GM21825 (cell line): ENCODE data around the gene CNTF.

Experiments
- ATAC-seq: cut with Tn5 transposase; IDR thresholded peaks from one replicate; pipeline ENCODE4 v1.9.1; 2021; ENCODE audit warnings: mild to moderate bottlenecking, moderate library complexity; ENCODE audit not compliant: unreplicated experiment

CNTF gene

DNA sequence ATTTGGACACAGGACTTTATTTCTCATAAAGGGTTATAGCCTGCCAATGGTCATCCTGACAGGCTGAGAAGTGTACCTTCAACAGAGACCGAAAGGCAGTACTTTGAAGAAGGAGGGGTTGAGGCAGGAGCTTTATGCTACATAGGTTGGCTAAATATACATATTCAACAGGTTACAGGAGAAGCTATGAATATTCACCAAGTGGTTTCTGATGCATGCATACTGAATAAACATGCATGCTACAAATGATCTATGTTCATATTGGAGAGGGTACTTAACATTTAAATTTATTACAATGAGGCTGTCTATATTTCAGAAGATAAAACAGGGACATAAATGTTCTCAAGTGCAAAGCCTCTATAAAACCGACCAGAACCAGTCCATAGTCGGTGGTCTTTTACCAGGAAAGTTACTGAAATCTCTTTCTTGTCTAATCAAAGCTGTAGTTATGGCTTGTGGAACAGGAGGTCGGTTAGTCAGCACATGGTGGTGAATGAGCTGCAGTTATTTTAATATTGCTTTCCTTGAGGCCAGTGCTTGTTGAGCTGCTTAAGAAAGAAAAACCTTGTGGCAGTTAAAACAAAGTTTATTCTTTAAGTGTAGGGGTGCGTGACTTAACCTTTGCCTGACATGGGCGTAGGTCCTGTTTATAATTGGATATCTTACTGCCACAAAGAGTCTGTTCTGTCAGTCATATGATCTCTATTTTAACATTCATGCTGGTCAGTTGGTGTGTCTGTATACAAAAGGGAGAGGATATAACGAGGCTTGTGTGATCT lies 19.5 kb downstream of the CNTF start:
- ATAC-seq = no peak

DNA sequence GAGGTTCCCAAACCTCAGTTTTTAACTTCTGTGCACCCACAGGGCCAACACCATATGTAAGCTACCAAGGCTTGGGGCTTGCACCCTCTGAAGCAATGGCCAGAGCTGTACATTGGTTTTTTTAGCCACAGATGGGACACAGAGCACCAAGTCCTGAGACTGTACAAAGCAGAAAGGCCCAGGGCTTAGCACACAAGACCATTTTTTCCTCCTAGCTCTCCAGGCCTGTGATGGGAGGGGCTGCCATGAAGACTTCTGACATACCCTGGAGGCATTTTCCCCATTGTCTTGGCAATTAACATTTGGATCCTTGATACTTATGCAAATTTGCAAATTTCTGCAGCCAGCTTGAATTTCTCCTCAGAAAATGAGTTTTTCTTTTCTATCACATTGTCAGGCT lies 23.4 kb downstream of the CNTF start:
- no peak for ATAC-seq

DNA sequence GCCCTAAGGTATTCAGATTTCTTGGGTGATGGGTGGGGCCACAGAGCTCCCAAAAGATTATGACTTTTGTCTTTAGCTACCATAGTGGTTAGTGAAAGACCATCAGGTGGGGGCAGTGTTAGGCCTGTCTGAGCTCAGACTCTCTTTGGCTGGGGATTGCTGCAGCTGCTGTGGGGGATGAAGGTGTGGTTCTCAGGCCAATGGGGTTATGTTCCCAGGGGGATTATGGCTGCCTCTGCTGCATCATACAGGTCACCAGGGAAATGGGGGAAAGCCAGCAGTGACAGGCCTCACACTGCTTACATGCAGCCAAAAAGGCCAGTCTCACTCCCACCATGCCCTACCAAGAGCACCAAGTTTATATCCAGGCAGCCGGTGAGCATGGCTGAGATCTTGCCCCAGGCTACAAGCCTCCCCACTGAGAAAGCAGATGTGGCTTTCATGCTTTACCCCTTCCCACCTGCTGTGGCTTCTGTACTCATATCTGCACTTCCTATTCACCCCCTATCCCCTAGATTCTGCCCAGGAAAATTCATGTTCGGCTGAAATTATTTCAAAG lies 24.8 kb downstream of the CNTF start:
- ATAC-seq = peak; percentile 89

DNA sequence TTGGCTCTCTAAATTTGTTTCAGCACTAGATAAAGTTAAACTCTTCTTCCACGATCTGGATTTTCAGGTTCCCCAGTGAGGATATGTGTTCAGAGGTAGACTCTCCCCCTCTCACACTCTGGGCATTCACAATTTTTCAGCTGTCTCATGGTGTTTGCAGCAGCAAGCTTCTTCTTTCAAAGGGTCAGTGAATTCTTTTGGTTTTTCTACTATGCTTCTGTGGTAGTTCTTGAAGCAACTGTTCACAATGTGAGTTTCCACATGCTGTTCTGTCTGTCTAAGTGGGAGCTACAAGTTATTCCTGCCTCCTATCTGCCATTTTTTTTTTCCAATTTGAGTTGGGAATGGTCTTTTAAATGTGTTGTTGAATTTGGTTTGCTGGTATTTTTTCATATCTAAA lies 25.4 kb downstream of the CNTF start:
- peak; percentile 8 for ATAC-seq

DNA sequence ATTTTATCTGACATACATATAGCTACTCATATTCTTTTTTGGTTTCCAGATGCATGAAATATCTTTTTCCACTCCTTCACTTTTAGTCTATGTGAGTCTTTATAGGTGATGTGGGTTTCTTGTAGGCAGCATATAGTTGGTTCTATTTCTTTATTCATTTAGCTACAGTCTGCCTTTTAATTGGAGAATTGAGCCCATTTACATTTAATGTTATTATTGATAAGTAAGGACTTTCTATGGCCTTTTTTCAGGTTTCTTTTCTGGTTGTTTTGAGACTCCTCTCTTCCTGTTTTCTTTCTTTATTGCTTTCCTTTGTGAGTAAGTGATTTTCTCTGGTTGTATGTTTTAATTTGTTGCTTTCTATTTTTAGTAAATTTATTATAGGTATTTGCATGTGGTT lies 27.2 kb downstream of the CNTF start:
- no peak for ATAC-seq

DNA sequence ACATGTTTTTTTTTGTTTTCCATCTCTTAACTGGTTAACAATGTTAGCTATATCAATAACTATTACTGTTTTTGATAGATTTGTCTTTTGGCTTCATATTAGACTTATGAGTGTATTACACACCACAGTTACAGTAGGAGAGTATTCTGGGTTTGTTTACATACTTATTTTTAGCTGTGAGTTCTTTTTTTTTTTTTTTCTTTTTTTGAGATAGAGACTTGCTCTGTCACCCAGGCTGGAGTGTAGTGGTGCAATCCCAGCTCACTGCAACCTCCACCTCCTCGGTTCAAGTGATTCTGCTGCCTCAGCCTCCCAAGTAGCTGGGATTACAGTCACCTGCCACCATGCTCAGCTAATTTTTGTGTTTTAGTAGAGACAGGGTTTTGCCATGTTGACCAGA lies 28.0 kb downstream of the CNTF start:
- ATAC-seq = no peak

DNA sequence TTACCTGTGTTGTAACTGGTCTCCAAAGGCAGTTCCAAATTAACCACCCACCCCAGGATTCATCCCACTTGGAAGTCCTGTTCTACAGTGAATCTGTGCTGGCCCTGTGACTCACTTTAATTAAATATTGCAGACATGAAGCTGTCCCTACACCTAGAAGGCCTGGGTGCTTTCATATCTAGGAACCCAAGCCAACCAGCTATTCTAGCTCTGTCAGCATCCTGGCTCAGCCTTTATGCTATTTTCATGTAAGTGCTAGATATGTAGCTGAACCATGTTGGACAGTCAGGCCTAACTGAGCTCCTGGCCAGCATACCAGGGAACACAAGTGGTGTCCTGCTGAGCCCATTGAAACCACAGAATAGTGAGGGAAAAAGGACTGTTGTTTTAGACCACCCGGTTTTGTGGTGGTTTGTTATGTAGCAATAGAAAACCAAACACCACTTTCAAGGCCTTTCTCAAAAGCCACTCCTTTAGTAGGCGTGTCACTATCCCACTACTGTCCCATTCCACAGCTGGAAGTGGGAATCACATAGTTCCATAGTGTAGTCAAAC lies 30.3 kb downstream of the CNTF start:
- ATAC-seq = no peak

DNA sequence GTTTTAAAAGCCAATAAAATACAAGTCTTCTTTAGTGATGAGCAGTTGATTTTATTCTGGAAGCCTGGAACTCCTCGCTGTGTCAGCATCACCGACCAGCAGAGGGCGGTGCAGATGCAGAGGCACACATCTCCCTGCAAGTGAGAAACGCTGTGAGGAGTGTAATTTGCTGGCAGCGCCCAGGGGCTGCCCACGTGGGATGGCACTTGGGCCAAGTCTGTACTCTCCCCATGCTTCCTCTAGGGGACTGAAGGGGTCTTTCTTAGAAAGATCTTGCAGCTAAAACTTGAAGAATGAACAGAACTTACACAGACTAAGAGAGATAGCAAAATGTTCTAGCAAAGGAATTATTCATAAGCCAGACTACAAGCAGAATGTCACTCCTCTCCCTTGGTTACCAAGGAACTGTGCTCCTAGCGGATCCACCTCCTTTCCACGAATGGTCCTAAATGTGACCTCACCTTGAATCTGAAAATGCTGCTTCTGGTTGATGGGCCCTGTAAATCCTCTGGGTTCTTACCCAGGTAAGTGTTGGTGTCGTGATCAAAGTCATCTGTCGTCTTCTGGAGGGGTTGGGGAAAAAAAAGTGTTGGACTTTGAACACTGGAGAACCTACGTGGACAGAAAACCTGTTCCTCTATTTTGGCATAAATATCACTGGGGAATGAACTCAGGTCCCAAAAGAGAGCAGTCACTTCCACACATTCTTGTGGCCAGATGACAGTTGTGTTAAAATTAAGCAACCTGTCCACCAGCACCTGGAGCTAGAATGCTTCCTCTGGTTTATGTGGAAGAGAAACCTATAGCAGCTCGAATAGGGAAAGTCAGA lies 31.8 kb downstream of the CNTF start:
- peak; percentile 93 for ATAC-seq

DNA sequence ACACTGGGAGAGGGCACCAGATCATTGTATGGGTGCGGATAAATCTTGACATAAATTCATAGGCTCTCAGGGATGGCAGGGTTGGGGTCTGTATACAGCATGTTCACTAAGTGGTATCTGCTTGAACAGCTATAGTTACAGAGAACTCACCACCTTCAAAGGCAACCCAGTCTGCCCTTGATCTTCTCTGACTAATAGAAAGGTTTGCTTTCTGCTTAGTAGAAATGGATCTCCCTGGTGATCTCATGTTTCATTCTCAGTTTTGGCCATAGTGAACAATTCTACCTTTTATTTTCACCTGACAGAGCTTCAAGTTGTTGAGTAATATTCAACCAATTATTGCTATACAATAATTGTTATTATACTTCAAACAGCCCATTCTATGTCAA lies 32.4 kb downstream of the CNTF start:
- ATAC-seq = peak; percentile 41

DNA sequence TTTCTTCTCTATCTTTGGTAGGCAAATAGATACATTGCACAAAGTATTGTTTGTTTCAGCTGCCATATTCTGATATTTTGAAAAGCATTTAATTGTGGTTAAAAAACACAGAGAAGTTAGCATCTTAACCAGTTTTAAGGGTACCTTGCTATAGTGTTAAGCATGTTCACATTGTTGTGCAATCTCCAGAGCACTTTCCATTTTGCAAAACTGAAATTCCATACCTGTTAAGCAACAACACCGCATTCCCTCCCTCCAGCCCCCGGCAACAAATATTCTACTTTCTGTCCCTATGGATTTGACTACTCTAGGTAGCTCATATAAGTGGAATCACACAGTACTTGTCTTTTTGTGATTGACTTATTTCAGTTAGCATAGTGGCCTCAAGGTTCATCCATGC lies 33.9 kb downstream of the CNTF start:
- ATAC-seq = no peak

DNA sequence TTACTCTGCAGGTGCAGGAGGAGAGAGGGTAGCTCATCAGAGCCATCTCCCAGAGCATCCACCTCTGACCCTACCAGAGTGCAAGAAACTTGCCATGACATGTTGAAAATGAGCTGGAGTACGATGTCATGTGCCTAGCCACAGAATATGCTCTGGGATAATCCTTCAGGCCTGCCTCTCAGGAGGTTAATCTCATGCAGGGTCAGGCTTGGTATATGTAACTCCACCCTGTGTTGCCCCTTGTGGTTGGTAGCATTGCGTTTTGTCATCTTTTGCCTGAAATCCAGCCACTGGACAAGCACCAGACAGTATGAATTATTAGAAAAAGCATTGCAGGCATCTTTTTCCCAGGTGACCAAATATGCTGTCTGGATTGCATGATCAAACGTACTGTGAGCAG lies 36.2 kb downstream of the CNTF start:
- no peak for ATAC-seq

DNA sequence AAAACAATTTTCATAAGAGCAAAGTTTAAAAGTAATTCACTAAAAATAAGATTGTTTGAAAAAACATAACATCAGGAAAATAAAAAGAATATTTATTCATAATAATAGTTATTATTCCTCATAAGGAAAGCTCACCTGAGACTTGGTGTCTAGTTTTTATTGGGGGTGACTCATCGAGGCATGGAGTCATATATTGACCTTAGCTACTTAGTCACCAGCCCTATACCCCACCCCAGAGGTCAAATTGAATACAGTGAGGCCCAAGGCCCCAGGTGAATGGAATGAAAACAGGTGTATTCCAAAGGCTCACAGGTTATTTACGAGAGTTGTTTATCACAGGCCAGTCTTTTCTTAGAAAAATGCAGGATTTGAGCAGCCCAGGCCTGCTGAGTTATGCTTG lies 36.9 kb downstream of the CNTF start:
- ATAC-seq = no peak

DNA sequence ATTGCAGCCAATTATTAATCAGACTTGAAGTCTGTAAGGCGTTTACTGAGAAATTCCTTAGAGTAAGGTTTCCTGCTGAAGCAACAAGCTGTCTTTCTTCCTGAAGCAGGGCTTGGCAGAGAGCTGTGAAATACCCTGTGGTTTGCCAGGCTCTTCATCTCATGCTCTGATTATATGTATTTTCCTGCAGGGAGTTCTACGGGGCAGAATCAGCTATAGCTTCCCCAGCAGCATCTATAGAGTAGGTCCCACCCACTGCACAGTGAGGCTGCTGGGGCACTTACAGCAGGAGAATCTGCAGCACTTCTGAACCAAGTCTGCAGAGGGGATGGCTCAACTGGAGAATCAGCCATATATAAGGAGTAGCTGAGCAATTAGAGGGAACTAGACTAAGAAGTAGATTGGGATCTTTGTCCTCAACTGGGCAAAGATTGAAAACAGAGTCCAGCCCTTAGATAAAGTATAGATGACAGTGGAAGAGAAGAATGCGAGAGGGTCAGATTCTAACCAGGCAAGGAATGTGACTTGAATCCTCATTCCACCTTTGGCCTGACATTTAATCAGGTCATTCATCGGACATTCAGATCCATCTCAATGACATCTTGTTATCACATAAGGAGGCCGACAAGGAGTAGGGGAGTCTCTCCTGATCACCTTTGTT lies 37.6 kb downstream of the CNTF start:
- ATAC-seq = no peak

DNA sequence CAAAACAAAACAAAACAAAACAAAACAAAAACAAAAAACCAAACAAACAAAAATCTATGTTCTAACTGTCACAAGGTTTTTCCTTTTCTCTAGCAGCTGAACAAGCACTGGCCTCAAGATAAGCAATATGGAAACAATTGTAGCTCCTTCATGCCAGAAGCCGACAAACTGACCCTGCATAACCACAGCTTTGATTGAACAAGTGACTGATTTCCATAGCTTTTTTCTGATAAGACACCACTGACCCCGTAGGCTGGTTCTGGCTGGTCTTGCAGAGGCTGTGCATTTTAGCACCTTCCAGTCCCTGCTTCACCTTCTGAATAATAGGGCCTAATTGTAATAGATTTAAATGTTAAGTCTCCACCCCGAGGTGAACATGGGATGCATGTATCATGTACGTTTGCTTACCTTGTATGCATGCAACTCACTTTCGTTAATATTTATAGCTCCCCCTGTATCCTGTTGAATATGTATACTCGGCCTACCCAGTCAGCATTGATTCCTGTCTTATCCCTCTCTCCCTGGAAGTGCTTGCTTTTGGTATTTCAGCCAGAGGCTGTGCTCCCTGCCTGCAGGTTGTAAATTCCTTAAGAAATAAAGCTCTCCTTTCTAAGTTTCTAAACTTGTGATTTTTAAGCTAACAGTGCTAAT lies 49.6 kb downstream of the CNTF start:
- no peak for ATAC-seq

DNA sequence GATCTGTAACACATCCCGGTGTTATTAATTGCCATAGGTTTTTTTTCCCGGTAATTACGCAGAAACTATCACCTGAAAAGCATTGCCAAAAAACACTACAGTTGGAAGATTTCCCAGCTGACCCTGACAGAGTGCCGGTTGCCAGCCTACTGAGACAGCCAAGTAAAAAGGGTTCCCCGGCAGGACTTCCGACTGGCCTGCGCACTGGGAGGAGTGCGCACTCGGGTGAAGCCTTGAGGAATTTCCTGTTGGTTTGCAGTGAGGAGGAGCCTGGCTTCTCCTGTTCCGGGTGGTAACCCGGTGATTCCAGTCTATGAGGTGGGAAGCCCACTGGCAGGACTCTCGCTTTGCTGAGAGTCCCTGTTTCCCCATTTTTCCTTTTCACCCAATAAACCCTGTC lies 52.1 kb downstream of the CNTF start:
- ATAC-seq = no peak
